ENCODE measurements around the gene EIF5.

The EIF5 gene

DNA sequence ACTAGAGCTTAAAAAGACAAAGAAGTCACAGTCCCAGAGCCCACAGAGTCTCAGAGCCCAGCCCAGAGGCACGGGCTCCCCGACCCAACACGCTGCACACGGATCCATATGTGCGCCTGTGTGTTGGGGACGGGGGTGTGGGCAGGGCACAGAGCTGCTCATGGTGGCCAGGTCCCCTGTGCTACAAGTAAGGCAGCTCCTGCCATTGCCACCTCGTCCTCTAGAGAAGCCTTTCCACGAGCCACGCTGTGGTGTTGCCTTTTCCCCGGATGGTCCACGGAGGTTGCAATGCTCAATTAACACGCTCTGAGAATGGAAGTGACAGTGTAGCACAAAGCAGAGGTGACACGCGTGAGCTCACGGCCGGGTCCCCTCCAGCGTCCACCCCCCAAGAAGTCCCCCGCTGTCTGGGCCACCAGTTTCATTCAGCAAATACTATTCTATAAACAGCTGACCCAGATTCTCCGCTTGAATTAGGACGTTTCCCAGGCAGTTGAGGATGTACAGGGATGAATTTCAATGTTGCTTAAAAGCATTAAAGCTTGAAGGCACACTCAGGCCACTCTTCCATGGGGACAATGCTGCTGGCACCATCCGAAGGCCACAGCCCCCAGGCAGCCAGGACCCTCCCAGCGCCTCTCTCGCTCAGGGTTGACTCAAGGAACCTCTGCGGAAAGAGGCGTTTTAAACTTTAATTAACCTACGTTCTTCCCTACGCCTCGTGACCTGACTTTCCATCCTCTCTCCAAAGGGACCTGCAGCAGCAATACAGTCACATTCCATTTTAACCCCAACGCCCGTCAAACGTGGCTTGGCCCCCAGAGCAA lies 22.7 kb upstream of the EIF5 start:
- DNase-seq = no peak

DNA sequence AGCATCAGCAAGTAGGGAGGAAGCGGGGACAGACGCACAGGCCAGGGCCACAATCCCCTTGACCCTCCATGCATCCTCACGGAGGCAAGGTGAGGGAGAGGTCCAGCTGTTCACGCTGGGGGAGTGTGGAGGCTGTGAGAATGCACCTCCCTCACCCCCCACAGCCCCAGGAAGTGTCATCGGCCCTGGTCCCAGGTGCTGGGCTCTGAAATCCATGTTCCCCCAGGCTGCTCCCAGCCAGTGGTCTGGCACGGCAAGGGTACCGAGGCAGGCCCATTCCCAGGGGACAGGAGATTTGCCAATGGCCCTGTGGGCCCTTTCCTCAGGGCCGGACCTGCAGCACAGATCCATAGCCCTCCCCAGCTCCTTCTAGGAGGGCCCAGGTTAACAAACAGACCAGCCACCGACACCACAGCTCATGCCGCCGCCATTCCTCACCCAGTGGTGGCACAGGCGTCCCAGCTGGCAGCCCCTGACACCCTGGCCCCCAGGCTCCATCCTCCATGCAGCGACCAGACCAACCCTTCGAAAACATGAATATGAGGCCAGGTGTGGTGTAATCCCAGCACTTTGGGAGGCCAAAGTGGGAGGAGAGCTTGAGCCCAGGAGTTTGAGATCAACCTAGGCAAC lies 21.9 kb upstream of the EIF5 start:
- no peak for DNase-seq

- no peak for DNase-seq
These were observed 20.3 kb upstream of the EIF5 start for GRCh38 chr14:103313704-103314103.

GRCh38 chr14:103314496-103315277 lies 19.4 kb upstream of the EIF5 start:
- DNase-seq = no peak

GRCh38 chr14:103315351-103315911 lies 18.6 kb upstream of the EIF5 start:
- no peak for DNase-seq

- DNase-seq = no peak
These were observed 18.1 kb upstream of the EIF5 start for GRCh38 chr14:103315941-103316340.

DNA sequence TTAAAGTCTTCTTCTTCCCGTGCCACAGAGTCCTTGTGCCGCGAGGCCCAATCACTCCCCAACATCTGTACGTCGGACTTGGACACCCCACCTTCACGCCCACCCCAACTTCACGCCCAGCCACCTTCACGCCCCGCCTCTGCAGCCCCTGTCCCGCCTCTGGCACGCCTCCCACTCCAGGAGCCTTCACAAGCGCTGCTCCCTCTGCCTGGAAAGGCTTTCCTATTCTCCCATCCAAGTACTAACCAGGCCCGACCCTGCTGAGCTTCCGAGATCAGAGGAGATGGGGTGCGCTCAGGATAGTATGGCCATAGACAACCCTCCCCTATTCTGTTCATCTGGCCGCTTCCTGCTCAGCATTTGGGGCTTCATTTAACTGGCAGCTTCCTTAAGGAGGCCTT lies 17.3 kb upstream of the EIF5 start:
- no peak for DNase-seq

DNA sequence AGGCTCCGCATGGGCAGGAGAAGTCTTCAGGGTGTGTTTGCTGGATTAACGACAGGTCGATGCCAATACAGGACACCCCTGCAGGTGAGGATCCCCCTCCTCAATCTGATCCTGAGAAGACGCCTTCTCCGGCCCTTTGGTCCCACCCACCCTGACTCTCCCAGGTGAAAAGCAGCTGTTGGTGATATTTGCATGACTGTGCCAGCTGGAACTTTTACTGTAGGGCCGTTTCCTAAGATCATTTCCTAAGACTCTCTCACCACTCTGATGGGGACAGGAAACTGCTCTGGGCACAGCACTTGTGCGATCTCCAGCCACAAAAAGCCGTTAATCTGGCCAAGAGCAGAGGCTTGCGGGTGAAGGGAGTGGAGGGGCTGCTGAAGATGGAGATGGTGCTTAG lies 16.8 kb upstream of the EIF5 start:
- DNase-seq = no peak

- DNase-seq = no peak
These were observed 16.0 kb upstream of the EIF5 start for GRCh38 chr14:103317976-103318580.

GRCh38 chr14:103318750-103319419 lies 15.2 kb upstream of the EIF5 start:
- no peak for DNase-seq

DNA sequence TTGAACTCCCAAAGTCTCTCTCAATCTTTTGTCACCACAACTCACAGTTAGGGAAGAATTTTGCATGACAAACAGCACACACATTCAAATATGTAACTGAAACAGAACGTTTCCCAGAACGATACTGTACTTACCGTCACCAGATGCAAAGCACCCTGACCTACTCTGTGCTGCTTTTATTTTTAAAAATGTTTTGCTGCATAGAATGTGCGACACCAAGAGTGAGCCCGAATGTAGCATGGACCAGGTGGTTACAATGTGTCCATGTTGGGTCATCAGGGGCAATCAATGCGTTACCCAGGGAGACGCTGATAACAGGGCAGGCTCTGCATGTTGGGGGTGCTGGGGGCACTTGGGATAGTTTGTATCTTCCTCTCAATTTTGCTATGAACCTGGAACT lies 14.6 kb upstream of the EIF5 start:
- DNase-seq = no peak

- no peak for DNase-seq
These were observed 8.0 kb upstream of the EIF5 start for GRCh38 chr14:103326078-103326477.

GRCh38 chr14:103328941-103329340 lies 5.1 kb upstream of the EIF5 start:
- no peak for DNase-seq

DNA sequence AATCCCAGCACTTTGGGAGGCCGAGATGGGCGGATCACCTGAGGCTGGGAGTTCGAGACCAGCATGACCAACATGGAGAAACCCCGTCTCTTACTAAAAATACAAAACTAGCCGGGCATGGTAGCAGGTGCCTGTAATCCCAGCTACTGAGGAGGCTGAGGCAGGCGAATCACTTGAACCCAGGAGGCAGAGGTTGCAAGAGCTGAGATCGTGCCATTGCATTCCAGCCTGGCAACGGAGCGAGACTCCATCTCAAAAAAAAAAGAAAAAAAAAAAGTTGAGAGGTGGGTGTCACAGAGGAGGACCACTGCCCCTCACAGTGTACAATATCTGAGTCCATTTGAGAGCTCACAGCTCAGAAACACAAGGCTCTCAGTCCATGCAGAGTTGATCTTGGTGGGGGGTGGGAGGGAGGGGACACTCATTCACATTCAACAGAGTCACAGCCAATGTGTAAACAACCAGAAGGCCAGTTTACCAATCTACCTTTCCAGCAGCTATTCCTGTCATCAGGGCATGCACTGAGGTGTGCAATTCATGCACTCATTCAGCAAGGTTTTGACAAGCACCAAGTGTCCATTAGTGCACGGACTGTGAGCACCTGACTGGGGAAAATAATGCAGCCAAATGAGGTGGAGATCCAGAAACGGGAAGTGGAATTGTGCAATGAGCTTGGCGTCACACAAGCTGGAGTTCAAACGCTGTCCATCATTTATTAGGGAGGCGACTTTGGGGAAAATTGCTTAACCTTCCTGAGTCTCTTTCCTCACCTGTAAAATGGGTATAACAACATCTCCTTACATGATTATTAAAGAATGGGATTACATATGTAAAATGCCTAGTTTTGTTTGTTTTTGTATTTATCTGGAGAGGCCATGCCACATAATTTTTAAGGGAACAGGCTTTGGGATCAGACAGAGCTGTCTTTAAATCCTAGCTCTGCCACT lies 4.4 kb upstream of the EIF5 start:
- DNase-seq = peak; percentile 25

GRCh38 chr14:103330536-103330935 lies 3.5 kb upstream of the EIF5 start:
- no peak for DNase-seq

DNA sequence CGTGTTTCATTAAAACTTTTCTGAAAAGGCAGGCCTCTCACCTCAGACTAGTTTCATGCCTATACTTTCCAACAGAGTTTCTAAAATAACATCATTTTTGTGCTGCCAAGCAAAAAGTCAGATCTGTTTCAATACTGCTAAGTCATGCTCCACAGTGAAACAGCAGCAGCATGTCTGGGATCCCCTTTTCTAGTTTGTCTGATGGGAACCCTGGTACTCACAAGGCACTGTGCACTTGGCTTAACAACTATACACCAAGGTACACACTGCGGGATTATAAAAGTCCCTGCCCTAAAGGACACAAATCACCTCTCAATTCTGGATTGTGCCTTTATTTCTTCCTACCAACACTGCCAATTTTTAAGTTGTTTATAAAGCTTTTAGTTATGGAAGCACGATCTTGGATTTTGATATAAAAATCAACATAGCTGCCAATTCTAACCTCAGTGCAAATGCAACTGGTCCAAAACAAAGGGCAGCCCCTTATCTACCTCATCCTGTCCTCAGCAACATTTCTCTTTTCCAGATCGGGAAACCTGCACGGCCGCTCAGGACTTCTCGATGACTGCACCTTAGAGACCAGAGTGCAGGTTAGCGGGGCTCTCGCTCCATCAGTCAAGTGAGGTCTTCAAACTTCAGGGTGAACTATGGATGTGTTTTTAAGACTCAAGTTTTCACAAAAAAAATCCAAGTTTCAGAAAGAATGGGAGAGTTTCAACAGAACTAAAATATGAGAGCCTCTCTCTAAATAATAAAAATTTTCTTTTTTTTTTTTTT lies 1.7 kb upstream of the EIF5 start:
- no peak for DNase-seq

DNA sequence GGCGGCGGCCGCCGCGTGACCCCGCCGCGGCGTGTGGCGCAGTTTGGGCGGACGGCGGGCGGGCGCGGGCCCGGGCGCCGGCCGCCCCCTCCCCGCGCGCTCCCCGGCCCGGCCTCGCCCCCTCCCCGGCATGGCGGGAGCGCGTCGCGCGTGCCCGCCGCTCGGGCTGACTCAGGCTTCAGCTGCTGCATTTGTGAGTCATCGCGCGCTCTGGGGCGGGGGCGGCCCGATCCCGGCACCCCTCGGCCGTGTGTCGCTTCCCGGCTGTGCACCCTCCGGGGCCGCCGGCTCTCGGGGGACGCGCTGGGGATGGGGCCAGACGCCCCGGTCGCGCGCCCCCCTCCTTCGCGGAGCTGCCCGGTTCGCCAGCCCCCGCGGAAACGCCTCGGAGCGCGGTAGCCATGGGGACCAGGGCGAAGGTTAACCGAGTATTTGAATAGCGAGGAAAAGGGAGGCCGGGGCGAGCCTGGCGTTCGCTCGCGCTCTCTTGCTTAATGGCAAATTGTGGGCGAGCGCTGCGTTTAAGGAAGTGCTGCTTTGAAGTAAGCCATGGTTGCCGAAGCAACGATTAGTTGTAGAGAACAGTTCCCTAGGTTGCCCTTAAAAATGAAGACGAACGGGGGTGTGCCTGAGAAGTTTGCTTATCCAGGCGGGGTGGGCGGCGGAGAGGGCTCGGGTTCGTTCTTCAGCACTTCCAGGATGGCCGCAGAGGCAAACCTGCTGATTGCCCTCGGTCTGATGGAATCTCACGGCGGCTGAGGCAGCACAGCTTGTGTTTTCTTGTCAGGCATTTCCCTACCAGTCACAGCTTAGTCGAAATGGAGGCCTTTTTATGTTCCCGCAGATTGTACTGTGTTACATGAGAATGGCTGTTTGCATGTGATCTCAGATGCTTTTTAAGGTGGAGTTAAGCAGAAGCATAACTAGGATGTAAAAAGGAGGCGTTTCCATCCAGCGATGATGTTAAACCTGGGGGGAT lies 896 bp downstream of the EIF5 start:
- DNase-seq = peak; percentile 86

GRCh38 chr14:103336191-103336590 lies 2.2 kb downstream of the EIF5 start:
- no peak for DNase-seq

GRCh38 chr14:103337794-103338193 lies 3.8 kb downstream of the EIF5 start:
- no peak for DNase-seq

All from NCI-H146 (cell line).